NB4 (cell line): ENCODE data around the gene PLXNB2.
A peak's percentile ranks its signal among the peaks of the same experiment; 100 is the strongest.
"Not testable (repeated sequence)": the region's sequence is repeated elsewhere in the genome, so short reads cannot be mapped to it uniquely, and the experiment has no call there.

Source experiments
- DNase-seq: peaks from one replicate; pipeline ENCODE4 v3.0.0; 2010; ENCODE audit warnings: low read depth
- H3K4me3 ChIP-seq: one replicate; pipeline ENCODE4 v1.5.1; 2011; ENCODE audit warnings: mild to moderate bottlenecking, low read depth, low read length, moderate library complexity
- MYC ChIP-seq: IDR thresholded peaks from 2 replicates; pipeline ENCODE4 v1.6.1; 2011; ENCODE audit warnings: low read depth, low read length
- POLR2A ChIP-seq: IDR thresholded peaks from 2 replicates; pipeline ENCODE4 v1.6.1; 2011; ENCODE audit warnings: mild to moderate bottlenecking; ENCODE audit not compliant: insufficient read length; ENCODE audit errors: extremely low read depth
- TF ChIP-seq, protein P1 (sequence below): IDR thresholded peaks from 2 replicates; pipeline ENCODE4 v1.6.1; 2011; ENCODE audit warnings: low read depth, low read length
- TF ChIP-seq, protein P2 (sequence below): IDR thresholded peaks from one replicate; pipeline ENCODE4 v1.5.1; 2012; ENCODE audit warnings: low read depth, low read length

The PLXNB2 gene

DNA sequence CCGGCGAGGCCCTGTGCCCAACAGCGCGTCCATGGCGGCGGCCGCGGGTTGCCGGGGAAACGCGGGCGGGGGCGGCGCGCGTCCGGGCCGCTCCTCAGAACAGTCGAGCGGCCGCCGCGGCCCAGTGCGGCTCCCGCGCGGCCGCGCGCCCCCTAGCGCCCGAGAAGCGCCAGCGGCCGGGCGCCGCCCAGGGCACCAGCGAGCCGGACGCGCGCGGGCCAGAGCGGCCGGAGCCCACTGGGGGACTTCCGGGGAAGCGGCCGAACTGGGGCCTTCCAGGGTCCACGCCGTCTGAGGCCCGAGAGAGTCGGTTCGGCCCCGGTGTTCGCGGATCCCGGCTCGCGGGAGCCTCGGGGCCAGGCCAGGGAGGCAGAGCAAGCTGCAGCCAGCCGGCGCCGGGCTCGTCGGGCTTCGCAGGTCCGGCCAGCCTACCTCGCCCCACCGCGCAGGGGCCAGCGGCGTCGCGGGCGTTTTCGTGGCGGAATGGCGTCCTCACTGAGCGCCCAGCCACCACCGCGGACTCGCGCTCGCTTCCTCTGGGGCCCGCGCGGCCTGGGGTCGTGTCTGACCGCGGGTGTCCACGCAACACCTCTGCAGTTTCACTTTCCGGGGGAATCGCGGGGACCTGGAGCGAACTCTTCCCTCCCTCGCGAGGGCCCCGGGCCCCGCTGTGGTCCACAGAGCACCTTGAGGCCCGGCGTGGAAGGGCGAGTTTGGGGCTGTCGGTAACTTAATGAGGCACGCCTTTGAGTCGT lies 19.7 kb upstream of the PLXNB2 start, which contains the start of gene DENND6B:
Gene DENND6B, minus strand, starts transcription at position 57 of the 755 bp plus-strand sequence. Its CDS starts 24 bp downstream, at position 33.
- DNase-seq = peak; percentile 81
- TF ChIP-seq MYC (no peak), POLR2A (peak; percentile 50)
- TF ChIP-seq, protein P1, sequence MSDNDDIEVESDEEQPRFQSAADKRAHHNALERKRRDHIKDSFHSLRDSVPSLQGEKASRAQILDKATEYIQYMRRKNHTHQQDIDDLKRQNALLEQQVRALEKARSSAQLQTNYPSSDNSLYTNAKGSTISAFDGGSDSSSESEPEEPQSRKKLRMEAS = no peak
- TF ChIP-seq, protein P2, sequence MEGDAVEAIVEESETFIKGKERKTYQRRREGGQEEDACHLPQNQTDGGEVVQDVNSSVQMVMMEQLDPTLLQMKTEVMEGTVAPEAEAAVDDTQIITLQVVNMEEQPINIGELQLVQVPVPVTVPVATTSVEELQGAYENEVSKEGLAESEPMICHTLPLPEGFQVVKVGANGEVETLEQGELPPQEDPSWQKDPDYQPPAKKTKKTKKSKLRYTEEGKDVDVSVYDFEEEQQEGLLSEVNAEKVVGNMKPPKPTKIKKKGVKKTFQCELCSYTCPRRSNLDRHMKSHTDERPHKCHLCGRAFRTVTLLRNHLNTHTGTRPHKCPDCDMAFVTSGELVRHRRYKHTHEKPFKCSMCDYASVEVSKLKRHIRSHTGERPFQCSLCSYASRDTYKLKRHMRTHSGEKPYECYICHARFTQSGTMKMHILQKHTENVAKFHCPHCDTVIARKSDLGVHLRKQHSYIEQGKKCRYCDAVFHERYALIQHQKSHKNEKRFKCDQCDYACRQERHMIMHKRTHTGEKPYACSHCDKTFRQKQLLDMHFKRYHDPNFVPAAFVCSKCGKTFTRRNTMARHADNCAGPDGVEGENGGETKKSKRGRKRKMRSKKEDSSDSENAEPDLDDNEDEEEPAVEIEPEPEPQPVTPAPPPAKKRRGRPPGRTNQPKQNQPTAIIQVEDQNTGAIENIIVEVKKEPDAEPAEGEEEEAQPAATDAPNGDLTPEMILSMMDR = peak; percentile 12
- peak within 1 kb of the TSS; percentile 46 for H3K4me3 ChIP-seq

DNA sequence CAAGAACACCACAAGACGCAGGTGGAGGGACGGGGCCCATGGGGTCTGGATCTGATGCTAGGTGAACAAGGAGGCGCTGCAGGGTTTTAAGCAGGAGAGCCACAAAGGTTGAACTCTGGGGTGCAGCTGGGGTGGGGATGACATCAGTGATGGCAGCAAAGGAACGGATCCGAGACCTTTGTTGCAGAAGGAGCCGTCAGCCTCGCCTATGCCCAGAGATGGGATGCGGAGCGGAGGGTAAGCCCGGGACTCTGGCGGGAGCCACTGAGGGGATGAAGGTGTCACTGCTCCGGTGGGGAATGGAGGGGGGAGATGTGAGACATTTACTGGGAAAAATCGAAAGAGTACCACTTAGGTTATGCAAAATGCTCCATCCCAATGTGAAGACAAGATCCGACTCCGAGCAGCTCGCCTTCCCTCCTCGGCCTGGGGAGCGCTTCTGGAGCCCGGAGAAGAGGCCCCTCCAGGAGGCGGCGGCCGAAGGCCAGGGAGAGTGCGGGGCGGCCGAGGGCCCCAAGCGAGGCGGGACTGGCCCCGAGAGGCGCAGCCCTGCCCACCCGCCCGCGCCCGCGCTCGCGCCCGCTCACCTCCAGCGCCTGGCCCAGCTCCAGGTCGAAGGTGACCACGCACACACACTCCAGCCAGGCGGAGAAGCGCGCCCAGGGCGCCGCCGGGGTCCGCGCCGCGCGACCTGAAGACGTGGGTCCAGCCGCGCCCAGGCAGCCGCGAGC lies 18.9 kb upstream of the PLXNB2 start:
- no peak for DNase-seq
- TF ChIP-seq, protein P1 = no peak
- TF ChIP-seq, protein P2 = no peak
- no peak for TF ChIP-seq POLR2A
- no peak for TF ChIP-seq MYC
- H3K4me3 ChIP-seq = no peak overlapping the region

DNA sequence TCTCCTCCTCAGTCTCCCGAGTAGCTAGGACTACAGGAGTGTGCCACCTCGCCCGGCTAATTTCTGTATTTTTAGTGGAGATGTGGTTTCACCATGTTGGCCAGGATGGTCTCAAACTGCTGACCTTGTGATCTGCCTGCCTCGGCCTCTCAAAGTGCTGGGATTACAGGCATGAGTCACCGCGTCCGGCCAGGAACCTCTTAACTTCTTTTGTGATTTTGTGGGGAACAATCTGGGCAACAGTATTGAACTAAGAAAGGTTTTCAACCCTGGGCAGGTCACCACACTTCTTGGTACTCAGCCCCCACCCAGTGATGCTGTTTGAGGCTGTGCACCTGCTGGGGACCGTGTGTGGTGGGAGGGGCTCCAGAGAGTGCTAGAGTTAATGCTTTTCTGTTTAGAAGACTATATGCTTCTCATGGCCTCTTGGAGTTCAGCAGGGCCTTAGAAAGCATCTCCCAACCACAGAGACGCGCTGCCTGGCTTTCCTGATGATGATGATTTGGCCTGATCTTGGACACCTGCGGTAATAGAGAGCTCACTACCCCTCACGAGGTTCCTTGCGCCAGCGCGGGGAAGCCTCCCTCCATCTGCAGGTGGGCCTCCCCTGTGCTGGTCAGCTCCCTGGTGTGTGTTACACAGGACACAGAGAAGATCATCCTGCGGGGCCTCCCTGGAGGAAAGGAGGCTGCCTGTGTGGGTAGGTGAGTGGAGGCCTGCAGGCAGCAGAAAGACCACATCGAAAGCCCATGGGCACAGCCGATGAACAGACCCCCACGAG lies 18.2 kb upstream of the PLXNB2 start:
- no peak overlapping the region for H3K4me3 ChIP-seq
- peak; percentile 1 for DNase-seq
- no peak for TF ChIP-seq MYC

DNA sequence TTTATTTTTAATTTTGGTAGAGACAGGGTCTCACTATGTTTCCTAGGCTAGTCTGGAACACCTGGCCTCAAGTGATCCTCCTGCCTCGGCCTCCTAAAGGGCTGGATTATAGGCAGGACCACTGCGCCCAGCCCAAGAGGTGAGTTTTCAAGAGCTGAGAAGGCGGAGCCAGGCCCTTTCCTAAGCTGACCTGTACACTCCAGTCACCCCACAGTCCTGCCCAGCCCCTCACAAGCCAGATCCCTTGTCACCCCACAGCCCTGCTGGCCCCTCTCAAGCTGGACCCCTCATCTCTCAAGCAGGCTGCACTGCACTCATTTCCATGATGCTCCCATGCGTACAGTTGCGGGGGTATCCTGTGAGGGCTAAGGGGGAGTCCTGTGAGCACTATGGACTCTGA lies 16.5 kb upstream of the PLXNB2 start:
- DNase-seq = no peak
- H3K4me3 ChIP-seq = no peak overlapping the region
- TF ChIP-seq, protein P2 = no peak
- no peak for TF ChIP-seq POLR2A
- TF ChIP-seq MYC = no peak
- TF ChIP-seq, protein P1 = no peak

DNA sequence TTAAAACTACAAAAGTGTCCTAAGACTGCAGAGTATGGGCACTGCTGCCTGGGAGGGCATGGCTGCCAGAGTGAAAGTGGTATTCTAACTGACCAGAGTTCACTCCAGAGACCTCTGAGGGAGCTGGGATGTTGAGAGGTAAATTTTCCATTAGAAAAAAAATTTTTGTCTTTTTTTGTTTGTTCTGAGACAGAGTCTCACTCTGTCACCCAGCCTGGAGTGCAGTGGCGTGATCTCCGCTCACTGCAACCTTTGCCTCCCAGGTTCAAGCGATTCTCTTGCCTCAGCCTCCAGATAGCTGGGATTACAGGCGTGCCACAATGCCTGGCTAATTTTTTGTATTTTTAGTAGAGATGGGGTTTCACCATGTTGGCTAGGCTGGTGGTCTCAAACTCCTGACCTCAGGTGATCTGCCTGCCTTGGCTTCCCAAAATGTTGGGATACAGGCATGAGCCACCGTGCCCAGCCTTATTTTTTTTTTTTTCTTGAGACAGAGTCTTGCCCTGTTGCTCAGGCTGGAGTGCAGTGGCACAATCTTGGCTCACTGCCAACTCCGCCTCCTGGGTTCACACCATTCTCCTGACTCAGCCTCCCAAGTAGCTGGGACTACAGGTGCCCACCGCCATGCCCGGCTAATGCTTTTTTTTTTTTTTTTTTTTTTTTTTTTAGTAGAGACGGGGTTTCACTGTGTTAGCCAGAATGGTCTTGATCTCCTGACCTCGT lies 15.1 kb upstream of the PLXNB2 start:
- not testable (repeated sequence) for DNase-seq, H3K4me3 ChIP-seq

DNA sequence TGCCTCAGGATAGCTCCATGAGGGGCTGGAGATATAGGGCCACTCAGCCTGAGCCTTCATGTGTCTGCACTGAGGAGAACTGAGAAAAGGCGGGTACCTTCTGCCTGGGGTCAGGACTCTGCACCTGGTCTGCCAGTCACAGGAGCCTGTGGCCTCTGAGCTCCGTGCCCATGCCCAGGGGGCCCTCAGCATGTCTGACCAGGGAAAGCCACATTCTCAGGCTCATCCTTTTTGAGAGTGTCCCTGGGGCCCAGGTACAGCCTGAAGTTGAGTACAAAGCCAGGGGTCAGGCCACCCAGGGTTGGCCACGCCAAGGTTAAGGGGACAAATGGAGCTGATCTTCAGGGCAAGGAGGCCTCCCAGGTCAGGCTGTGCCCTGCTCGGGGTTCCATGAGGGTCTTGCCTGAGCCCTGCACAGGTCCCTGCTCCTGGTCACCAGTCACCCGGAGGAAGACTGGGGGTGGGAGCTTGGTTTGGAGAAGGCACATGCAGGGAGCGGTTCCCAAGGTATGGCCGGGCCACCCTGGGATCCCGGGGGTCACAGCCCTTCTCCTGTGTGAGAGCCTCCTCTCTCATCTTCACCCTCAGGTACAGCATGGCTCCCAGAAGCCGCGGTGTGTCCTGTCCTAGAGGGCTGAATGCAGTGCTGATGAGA lies 13.4 kb upstream of the PLXNB2 start:
- no peak overlapping the region for H3K4me3 ChIP-seq
- no peak for DNase-seq
- TF ChIP-seq, protein P2 = no peak
- TF ChIP-seq MYC = no peak
- TF ChIP-seq POLR2A = no peak
